Activated CD8-positive, alpha-beta T cell treated with anti-CD3 and anti-CD28 coated beads, Interleukin-2, amount 10 ng/mL, durations not matched to agents 7 days and 5 days (primary cell): ENCODE measurements around the gene PITPNC1. TPM values are rescaled to one million over a fixed set of nuclear protein-coding genes. Genes with fewer than 3 reads are reported as not detected.
"Not testable (repeated sequence)": the region's sequence is repeated elsewhere in the genome, so short reads cannot be mapped to it uniquely, and the experiment has no call there.

ENCODE experiments used
- ATAC-seq: fragments of 150-1000 bp; cut with Tn5 transposase; one replicate; pipeline ENCODE4 v1.10.0; 2021; ENCODE audit warnings: moderate library complexity
- CTCF ChIA-PET: fragments of 350-600 bp; sonication (Branson Sonifier 250); formaldehyde crosslinking; loops from one replicate; lab custom pipeline; 2021; ENCODE audit warnings: antibody characterized with exemption; lab: Charles Lee
- POLR2A ChIA-PET: fragments of 350-600 bp; sonication (Branson Sonifier 250); formaldehyde crosslinking; loops from one replicate; lab custom pipeline; 2021; ENCODE audit warnings: antibody characterized with exemption; lab: Charles Lee
- DNase-seq: peaks from one replicate; pipeline ENCODE4 v3.0.0-alpha.2; 2020
- H3K27ac Mint-ChIP-seq: one replicate; pipeline ENCODE4 v1.8.0; 2021; ENCODE audit warnings: mild to moderate bottlenecking, mixed read lengths
- H3K27me3 Mint-ChIP-seq: one replicate; pipeline ENCODE4 v1.8.0; 2021; ENCODE audit warnings: low read depth, mixed read lengths
- H3K36me3 Mint-ChIP-seq: one replicate; pipeline ENCODE4 v1.8.0; 2021; ENCODE audit warnings: low read depth, mixed read lengths
- H3K4me1 Mint-ChIP-seq: one replicate; pipeline ENCODE4 v1.8.0; 2021; ENCODE audit warnings: low read depth, mixed read lengths
- H3K4me3 Mint-ChIP-seq: one replicate; pipeline ENCODE4 v1.8.0; 2021; ENCODE audit warnings: mild to moderate bottlenecking, mixed read lengths
- H3K9me3 Mint-ChIP-seq: one replicate; pipeline ENCODE4 v1.8.0; 2022; ENCODE audit warnings: mixed read lengths; ENCODE audit not compliant: insufficient read depth
- total RNA-seq, 2 experiments: library from RNA; stranded (reverse); gene quantifications; one replicate each; pipeline ENCODE4 v1.2.3, GENCODE V29; 2021

The PITPNC1 gene
- total RNA-seq, 2 experiments from 2014 or later, result 74.0 to 76.5 TPM

DNA sequence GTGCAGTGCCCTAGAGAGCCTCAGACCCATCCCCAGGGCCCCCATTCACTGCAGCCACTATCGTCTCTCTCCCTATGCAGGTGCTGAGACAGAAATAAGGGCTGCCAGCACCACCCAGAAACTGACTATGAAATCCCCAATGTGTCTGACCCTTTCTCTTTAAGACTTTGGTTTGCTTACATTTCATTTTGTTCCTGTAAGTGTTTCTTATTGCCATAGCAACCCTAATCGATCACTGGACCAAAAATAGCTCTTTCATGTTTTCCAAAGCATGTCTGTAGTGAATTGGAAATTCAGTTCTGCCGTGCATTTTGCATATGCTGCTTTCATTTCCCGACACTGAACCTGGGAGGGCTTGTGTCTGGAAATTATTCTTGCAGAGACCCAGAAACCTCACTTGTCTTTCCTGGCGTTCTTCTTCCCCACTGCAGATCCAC lies 192.0 kb downstream of the PITPNC1 start:
- H3K4me1 Mint-ChIP-seq, result peaks cover 4% of the 10 kb centered on the region
- no peak for ATAC-seq
- H3K36me3 Mint-ChIP-seq, result peaks cover 13% of the 10 kb centered on the region
- H3K9me3 Mint-ChIP-seq, result no peaks in the 10 kb centered on the region
- no peaks in the 10 kb centered on the region for H3K27me3 Mint-ChIP-seq
- no peak overlapping the region for H3K27ac Mint-ChIP-seq
- no peak overlapping the region for H3K4me3 Mint-ChIP-seq
- CTCF ChIA-PET, result interaction anchor here (0.7 to 1.1 kb wide), 2 partner anchors 121 to 191 kb away, joined by 3 read pairs; no protein-coding TSS in a partner anchor
- no peak for DNase-seq
- POLR2A ChIA-PET, result interaction anchor here (0.7 kb wide), 1 partner anchor 823 kb away, joined by 3 read pairs; no protein-coding TSS in a partner anchor

DNA sequence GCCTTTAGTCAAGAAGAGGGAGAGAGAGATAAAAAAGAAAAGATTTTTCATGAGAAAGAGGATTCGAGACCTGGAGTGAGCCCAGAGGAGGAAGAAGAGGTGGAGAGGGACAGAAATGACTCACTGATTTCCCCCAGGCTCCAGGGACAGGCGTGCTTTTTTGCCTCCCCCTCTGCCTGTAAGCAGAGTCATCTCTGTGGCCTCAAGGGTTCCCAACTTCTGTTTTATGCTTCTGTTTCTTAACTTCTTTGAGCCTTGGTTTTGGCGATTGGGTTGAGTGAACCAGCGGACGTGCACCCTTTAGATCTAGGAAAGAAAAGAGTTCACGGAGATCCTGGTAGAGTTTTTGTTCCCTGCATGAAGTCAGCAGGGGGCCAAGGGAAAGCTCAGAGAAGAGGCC lies 192.8 kb downstream of the PITPNC1 start:
- POLR2A ChIA-PET, result interaction anchor here (0.7 kb wide), 1 partner anchor 26 kb away, joined by 3 read pairs; no protein-coding TSS in a partner anchor
- H3K4me1 Mint-ChIP-seq, result peaks cover 4% of the 10 kb centered on the region
- CTCF ChIA-PET, result interaction anchor here (0.7 to 1.1 kb wide), 2 partner anchors 120 to 192 kb away, joined by 3 read pairs; no protein-coding TSS in a partner anchor
- ATAC-seq (no peak), DNase-seq (no peak)
- no peaks in the 10 kb centered on the region for H3K9me3 Mint-ChIP-seq
- H3K4me3 Mint-ChIP-seq, result no peak overlapping the region
- H3K27ac Mint-ChIP-seq, result no peak overlapping the region
- H3K27me3 Mint-ChIP-seq, result no peaks in the 10 kb centered on the region
- H3K36me3 Mint-ChIP-seq, result peaks cover 13% of the 10 kb centered on the region

DNA sequence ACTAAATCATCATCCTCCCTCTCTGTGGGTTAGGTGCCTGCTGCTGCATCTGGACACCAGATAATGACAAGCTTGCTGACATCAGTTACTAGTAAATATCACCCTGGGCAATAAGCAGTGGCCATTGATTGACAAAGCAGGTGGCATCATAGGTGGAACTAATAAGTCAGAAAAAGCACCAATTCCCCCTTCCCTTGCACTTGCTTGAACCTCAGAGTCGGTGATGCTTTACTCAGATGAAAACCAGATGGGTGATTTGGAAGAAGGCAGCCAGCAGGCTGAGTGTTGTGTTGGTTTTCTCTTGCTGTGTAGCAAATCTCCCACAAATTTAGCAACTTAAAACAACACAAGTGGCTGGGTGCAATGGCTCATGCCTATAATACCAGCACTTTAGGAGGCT lies 193.7 kb downstream of the PITPNC1 start:
- peaks cover 4% of the 10 kb centered on the region for H3K4me1 Mint-ChIP-seq
- no peak overlapping the region for H3K27ac Mint-ChIP-seq
- POLR2A ChIA-PET, result interaction anchor here (0.7 to 1.0 kb wide), 2 partner anchors 25 to 192 kb away, joined by 3 to 4 read pairs; no protein-coding TSS in a partner anchor
- no peak overlapping the region for H3K4me3 Mint-ChIP-seq
- DNase-seq, result no peak
- H3K36me3 Mint-ChIP-seq, result peaks cover 13% of the 10 kb centered on the region
- CTCF ChIA-PET, result no interaction called here
- H3K9me3 Mint-ChIP-seq, result no peaks in the 10 kb centered on the region
- no peak for ATAC-seq
- no peaks in the 10 kb centered on the region for H3K27me3 Mint-ChIP-seq

DNA sequence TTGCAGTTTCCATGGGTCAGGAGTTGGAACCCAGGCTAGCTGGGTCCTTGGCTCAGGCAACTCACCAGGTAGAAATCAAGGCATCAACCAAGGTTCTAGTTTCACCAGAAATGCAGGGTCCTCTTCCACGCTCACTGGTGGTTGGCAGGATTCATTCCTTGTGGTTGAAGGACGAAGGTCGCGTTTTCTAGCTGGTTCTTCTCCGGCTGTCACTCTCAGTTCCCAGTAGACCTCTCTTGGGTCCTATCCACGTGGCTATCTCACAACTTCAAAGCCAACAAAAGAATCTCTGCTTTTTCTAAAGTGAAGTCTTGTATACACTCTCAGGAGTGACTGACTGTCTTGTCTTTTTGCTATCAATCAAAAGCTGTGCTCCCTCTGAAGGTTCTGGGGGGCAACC lies 194.4 kb downstream of the PITPNC1 start:
- Mint-ChIP-seq H3K4me3 (no peak overlapping the region), H3K4me1 (peaks cover 4% of the 10 kb centered on the region), H3K27me3 (no peaks in the 10 kb centered on the region), H3K9me3 (no peaks in the 10 kb centered on the region), H3K36me3 (peaks cover 13% of the 10 kb centered on the region), H3K27ac (no peak overlapping the region)
- ChIA-PET CTCF (no interaction called here), POLR2A (interaction anchor here (0.5 to 1.0 kb wide), 2 partner anchors 90 to 193 kb away, joined by 3 to 4 read pairs; no protein-coding TSS in a partner anchor)
- ATAC-seq (no peak), DNase-seq (no peak)

DNA sequence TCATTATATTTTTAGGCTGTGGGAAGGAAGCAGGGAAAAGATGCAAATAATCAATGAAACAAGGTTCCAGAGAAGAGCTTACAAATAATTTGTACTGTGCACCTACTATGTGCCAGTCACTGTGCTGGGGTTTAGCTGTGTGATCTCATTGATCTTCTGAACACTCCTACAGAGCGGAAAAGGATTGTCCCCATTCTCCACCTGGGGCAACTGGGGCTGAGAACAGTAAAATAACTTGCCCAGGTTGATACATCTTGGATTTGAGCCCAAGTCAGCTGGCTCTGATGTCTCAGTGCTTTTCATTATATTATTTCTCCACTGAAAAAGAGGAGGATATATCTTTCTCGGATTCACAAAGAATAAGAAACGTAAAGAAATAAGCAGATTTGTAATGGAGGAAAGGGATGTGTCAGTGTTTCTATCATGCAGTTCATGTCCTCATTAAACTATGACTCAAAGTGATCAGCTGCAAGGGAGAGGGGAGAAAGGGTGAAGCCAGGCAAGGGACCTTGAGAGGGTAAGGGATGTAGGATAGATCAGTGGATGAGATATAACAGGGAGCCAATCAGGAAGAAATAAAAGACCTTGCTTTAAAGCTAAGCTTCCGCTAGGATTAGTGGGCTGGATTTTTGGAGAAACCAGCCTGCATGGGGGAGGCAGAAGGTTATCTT lies 197.0 kb downstream of the PITPNC1 start:
- Mint-ChIP-seq H3K36me3 (peaks cover 16% of the 10 kb centered on the region), H3K27ac (no peak overlapping the region), H3K4me3 (no peak overlapping the region), H3K27me3 (no peaks in the 10 kb centered on the region), H3K4me1 (peaks cover 4% of the 10 kb centered on the region), H3K9me3 (no peaks in the 10 kb centered on the region)
- no peak for ATAC-seq
- CTCF ChIA-PET, result interaction anchor here (0.8 kb wide), 1 partner anchor 28 kb away, joined by 4 read pairs; no protein-coding TSS in a partner anchor
- POLR2A ChIA-PET, result interaction anchor here (0.6 kb wide), 1 partner anchor 203 kb away, joined by 3 read pairs; no protein-coding TSS in a partner anchor
- DNase-seq, result no peak

DNA sequence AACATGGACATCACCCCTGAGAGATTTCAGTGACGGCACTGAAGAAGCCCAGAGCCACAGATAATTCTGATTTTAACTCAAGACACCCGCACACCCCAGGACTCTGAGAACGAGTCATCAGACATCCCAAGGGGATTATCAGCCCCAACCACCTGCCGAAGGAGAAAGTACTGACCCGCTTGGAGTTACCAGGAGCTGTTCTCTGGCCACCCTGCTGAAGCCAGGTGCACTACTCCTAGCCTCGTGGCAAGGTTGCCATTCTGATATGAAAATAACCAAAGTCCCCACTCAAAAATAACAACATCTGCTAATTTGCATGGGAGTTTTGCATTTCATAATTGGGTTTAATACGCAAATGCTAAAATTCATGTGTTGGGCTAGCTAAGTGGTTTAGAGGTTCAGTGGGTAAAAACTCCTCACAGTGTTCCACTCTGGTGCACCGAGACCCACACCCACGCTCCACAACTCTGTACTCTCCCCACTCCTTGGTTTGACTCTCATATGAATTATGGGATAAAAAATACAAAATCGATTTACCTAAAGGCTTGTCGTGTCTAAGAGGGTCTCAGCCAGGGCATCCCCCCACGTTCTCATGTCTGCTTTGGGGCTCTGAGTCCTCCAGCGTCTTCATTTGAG lies 197.7 kb downstream of the PITPNC1 start:
- ATAC-seq (no peak), DNase-seq (no peak)
- ChIA-PET POLR2A (interaction anchor here (0.6 kb wide), 1 partner anchor 204 kb away, joined by 3 read pairs; no protein-coding TSS in a partner anchor), CTCF (no interaction called here)
- H3K27me3 Mint-ChIP-seq, result no peaks in the 10 kb centered on the region
- peaks cover 4% of the 10 kb centered on the region for H3K4me1 Mint-ChIP-seq
- H3K27ac Mint-ChIP-seq, result no peak overlapping the region
- H3K4me3 Mint-ChIP-seq, result no peak overlapping the region
- H3K9me3 Mint-ChIP-seq, result no peaks in the 10 kb centered on the region
- H3K36me3 Mint-ChIP-seq, result peaks cover 16% of the 10 kb centered on the region

DNA sequence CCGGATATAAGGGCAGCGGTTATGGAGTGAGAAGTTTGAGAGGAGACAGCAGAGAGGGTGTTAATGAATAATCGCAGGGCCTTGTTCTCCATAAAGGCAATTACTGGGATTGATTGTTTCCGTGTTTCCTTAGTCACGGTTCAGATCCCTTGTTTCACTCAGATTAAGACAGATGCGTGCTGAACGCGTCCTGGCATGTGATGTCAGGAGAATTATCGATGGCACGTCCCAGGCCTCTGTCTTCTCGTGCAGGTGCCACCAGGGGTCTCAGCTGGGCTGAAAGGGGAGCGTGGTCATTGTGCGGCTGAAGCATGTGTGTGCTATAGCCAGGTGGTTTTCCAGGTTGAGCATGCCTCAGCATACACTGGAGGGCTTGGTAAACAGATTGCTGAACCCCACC lies 198.2 kb downstream of the PITPNC1 start:
- CTCF ChIA-PET, result no interaction called here
- H3K27me3 Mint-ChIP-seq, result no peaks in the 10 kb centered on the region
- POLR2A ChIA-PET, result no interaction called here
- no peak overlapping the region for H3K27ac Mint-ChIP-seq
- peaks cover 18% of the 10 kb centered on the region for H3K36me3 Mint-ChIP-seq
- ATAC-seq (no peak), DNase-seq (no peak)
- H3K4me3 Mint-ChIP-seq, result no peak overlapping the region
- peaks cover 4% of the 10 kb centered on the region for H3K4me1 Mint-ChIP-seq
- H3K9me3 Mint-ChIP-seq, result no peaks in the 10 kb centered on the region

DNA sequence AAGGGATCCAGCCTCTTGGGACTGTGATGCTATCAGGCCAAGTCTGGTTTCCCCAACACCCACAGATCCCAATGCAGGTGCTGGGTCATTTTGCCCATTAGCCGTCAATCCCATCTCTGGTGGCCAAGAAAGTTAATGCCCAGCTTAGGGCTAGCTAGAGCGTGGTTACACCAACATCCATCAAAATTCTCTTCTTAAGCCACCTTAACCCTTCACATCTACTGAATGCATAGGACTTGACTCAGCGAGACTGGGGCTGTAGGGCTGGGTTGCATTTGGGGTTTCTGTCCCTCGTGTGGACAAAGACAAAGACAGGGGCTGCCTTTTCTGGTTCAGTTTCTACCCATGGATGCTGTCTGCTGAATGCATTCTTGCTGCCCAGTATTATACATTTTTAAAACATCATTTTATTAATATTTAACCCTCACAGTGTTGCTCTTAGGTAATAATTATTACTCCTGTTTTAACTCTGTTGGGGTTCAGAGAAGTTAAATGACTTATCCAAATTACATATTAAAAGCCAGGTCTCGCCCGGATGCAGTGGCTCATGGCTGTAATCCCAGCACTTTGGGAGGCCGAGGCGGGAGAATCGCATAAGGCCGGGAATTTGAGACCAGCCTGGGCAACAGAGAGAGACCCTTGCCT lies 199.5 kb downstream of the PITPNC1 start:
- H3K4me3 Mint-ChIP-seq, result no peak overlapping the region
- ChIA-PET CTCF (interaction anchor here (1.1 kb wide), 1 partner anchor 99 kb away, joined by 3 read pairs; no protein-coding TSS in a partner anchor), POLR2A (no interaction called here)
- no peak for ATAC-seq
- H3K4me1 Mint-ChIP-seq, result peaks cover 4% of the 10 kb centered on the region
- H3K27me3 Mint-ChIP-seq, result no peaks in the 10 kb centered on the region
- no peaks in the 10 kb centered on the region for H3K9me3 Mint-ChIP-seq
- H3K27ac Mint-ChIP-seq, result no peak overlapping the region
- peaks cover 17% of the 10 kb centered on the region for H3K36me3 Mint-ChIP-seq
- no peak for DNase-seq

DNA sequence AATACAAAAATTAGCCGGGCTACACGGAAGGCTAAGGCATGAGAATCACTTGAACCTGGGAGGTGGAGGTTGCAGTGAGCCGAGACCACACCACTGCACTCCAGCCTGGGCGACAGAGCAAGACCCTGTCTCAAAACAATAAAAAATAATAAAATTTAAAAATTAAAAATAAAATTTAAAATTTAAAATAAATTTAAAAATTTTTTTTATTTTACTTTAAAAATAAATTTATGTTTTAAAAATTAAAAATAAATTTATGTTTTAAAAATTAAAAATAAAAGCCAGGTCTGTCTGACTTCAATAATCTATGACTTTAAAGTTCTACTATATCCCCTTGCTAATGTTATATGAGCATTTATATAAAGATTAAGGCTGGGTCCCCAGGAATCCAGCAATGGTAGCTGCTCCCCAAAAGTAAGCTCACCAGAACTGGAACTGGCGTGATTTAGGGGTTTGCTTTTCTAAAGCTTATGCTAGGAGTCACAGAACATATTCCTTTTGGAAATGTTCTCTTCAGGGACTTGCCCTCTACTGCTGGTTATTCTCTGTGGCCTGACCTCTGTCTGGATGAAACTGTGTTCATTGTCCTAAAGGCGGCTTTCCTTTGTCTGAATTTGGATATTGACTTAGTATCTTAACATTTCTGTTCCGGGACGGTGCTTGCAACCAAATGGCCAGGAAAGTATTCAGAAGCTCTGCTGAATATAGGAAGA lies 200.5 kb downstream of the PITPNC1 start:
- H3K9me3 Mint-ChIP-seq, result no peaks in the 10 kb centered on the region
- no peak overlapping the region for H3K4me3 Mint-ChIP-seq
- peaks cover 4% of the 10 kb centered on the region for H3K4me1 Mint-ChIP-seq
- no peaks in the 10 kb centered on the region for H3K27me3 Mint-ChIP-seq
- CTCF ChIA-PET, result interaction anchor here (1.1 kb wide), 1 partner anchor 100 kb away, joined by 3 read pairs; no protein-coding TSS in a partner anchor
- DNase-seq, result no peak
- H3K27ac Mint-ChIP-seq, result no peak overlapping the region
- no peak for ATAC-seq
- POLR2A ChIA-PET, result no interaction called here
- H3K36me3 Mint-ChIP-seq, result peaks cover 18% of the 10 kb centered on the region

DNA sequence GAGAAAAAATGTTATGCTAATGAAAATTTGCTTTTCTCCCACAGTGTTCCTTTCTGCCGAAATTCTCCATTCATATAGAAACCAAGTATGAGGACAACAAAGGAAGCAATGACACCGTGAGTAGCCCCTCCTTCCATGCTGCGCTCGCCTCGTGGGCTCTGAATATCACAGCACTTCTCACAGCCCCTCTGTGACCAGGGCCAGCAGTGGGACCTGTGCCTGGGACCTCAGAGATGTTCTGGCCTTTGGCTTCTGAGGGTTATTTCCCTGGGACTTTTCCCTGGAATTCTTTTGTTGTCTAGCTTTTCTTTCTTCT lies 201.0 kb downstream of the PITPNC1 start:
- CTCF ChIA-PET, result no interaction called here
- H3K36me3 Mint-ChIP-seq, result peaks cover 18% of the 10 kb centered on the region
- H3K27ac Mint-ChIP-seq, result no peak overlapping the region
- POLR2A ChIA-PET, result no interaction called here
- H3K27me3 Mint-ChIP-seq, result no peaks in the 10 kb centered on the region
- no peak overlapping the region for H3K4me3 Mint-ChIP-seq
- H3K4me1 Mint-ChIP-seq, result peaks cover 2% of the 10 kb centered on the region
- DNase-seq (no peak), ATAC-seq (no peak)
- no peaks in the 10 kb centered on the region for H3K9me3 Mint-ChIP-seq

DNA sequence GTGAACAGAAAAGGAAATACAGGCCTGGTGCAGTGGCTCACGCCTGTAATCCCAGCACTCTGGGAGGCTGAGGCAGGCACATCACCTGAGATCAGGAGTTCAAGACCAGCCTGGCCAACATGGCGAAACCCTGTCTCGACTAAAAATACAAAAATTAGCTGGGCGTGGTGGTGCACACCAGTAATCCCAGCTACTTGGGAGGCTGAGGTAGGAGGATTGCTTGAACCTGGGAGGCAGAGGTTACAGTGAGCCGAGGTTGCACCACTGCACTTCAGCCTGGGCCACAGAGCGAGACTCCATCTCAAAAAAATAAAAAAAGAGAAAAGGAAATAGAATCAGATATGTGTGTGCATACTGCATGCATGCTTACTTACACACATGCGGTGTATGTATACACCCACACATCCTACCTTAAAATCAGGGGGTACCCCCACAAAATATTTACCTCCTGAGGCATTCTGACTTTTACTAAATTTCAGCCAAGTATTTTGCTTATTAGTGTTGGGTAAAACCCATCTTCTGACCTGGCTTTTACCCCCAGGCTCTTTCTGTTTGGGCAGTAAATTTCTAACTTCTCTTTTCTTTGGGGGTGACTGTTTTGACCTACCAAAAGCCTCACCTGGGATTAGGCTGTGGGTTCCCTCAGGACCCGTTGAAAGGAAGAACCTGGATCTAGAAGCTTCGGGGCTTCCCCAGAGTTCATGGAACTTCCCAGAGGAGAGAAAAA lies 201.8 kb downstream of the PITPNC1 start:
- DNase-seq, H3K4me3 Mint-ChIP-seq, CTCF ChIA-PET, H3K27ac Mint-ChIP-seq, POLR2A ChIA-PET, H3K9me3 Mint-ChIP-seq, H3K4me1 Mint-ChIP-seq, H3K27me3 Mint-ChIP-seq, ATAC-seq: not testable (repeated sequence)
- peaks cover 18% of the 10 kb centered on the region for H3K36me3 Mint-ChIP-seq
